ENCODE measurements around the gene NLRP3. TPM values are rescaled to one million over a fixed set of nuclear protein-coding genes. Genes with fewer than 3 reads are reported as not detected.
"Not testable (repeated sequence)": the region's sequence is repeated elsewhere in the genome, so short reads cannot be mapped to it uniquely, and the experiment has no call there.

NLRP3 gene
- total RNA-seq, 1 donor from 2014 or later, result 0.44 TPM

- CTCF ChIA-PET, result interaction anchor here (0.7 to 1.3 kb wide), 3 partner anchors 115 to 118 kb away, joined by 3 read pairs; no protein-coding TSS in a partner anchor
- TF ChIP-seq CTCF (IDR thresholded peaks at IDR 0.05), result no peak
- Mint-ChIP-seq H3K27ac (no peak overlapping the region), H3K36me3 (ENCODE audit: low read depth) (no peaks in the 10 kb centered on the region), H3K4me1 (peaks cover 7% of the 10 kb centered on the region), H3K27me3 (peaks cover 19% of the 10 kb centered on the region), H3K4me3 (no peak overlapping the region), H3K9me3 (peaks cover 3% of the 10 kb centered on the region)
- no peak for DNase-seq
- no peak for ATAC-seq (ENCODE audit: low read depth)
- intact Hi-C loops (cut with micrococcal nuclease), result loop anchor here (5.0 kb wide), 1 partner anchor 39 kb away; the partner anchor contains the start of gene ZNF496
- POLR2A ChIA-PET, result no interaction called here
These were observed 44.9 kb upstream of the NLRP3 start for GRCh38 chr1:247370786-247371732.

- POLR2A ChIA-PET, result no interaction called here
- H3K27me3 Mint-ChIP-seq, result peaks cover 18% of the 10 kb centered on the region
- H3K9me3 Mint-ChIP-seq, result no peaks in the 10 kb centered on the region
- no peak for TF ChIP-seq CTCF (IDR thresholded peaks at IDR 0.05)
- CTCF ChIA-PET, result interaction anchor here (0.9 to 4.4 kb wide), 8 partner anchors 10 to 206 kb away, joined by 3 to 149 read pairs (median 8); no protein-coding TSS in a partner anchor
- no peak overlapping the region for H3K27ac Mint-ChIP-seq
- DNase-seq, result no peak
- H3K4me1 Mint-ChIP-seq, result peaks cover 7% of the 10 kb centered on the region
- ATAC-seq (ENCODE audit: low read depth), result no peak
- no peaks in the 10 kb centered on the region for H3K36me3 Mint-ChIP-seq (ENCODE audit: low read depth)
- H3K4me3 Mint-ChIP-seq, result no peak overlapping the region
- intact Hi-C loops (cut with micrococcal nuclease), result loop anchor here (1.0 to 5.0 kb wide), 3 partner anchors 40 to 465 kb away; partner anchors contain the start of gene ZNF496
These were observed 44.1 kb upstream of the NLRP3 start for GRCh38 chr1:247371801-247372259.

- ATAC-seq (ENCODE audit: low read depth), result peak; percentile 87
- POLR2A ChIA-PET, result interaction anchor here (0.6 to 0.7 kb wide), 3 partner anchors 30 to 453 kb away, joined by 3 to 4 read pairs (median 4); no protein-coding TSS in a partner anchor
- peak; percentile 52 for DNase-seq
- no peaks in the 10 kb centered on the region for H3K36me3 Mint-ChIP-seq (ENCODE audit: low read depth)
- CTCF ChIA-PET, result interaction anchor here (0.7 to 4.4 kb wide), 12 partner anchors 8 to 466 kb away, joined by 3 to 149 read pairs (median 6); partner anchors contain the start of gene NLRP3
- peaks cover 7% of the 10 kb centered on the region for H3K4me1 Mint-ChIP-seq
- H3K27me3 Mint-ChIP-seq, result peaks cover 11% of the 10 kb centered on the region
- no peaks in the 10 kb centered on the region for H3K9me3 Mint-ChIP-seq
- H3K4me3 Mint-ChIP-seq, result peak overlapping the region; percentile 32
- intact Hi-C loops (cut with micrococcal nuclease), result loop anchor here (1.0 to 5.0 kb wide), 4 partner anchors 16 to 203 kb away; partner anchors contain the start of gene ZNF496
- no peak for TF ChIP-seq CTCF (IDR thresholded peaks at IDR 0.05)
- no peak overlapping the region for H3K27ac Mint-ChIP-seq
These were observed 42.2 kb upstream of the NLRP3 start for GRCh38 chr1:247373721-247374141.

- POLR2A ChIA-PET, result interaction anchor here (0.7 kb wide), 1 partner anchor 66 kb away, joined by 3 read pairs; no protein-coding TSS in a partner anchor
- H3K9me3 Mint-ChIP-seq; H3K4me1 Mint-ChIP-seq; ATAC-seq (ENCODE audit: low read depth); H3K36me3 Mint-ChIP-seq (ENCODE audit: low read depth); H3K27ac Mint-ChIP-seq; H3K4me3 Mint-ChIP-seq; DNase-seq: not testable (repeated sequence)
- intact Hi-C loops (cut with micrococcal nuclease), result loop anchor here (1.0 to 5.0 kb wide), 3 partner anchors 15 to 106 kb away; partner anchors contain the start of gene ZNF496
- CTCF ChIA-PET, result interaction anchor here (0.7 to 4.4 kb wide), 5 partner anchors 15 to 467 kb away, joined by 3 to 149 read pairs (median 3); no protein-coding TSS in a partner anchor
- peaks cover 11% of the 10 kb centered on the region for H3K27me3 Mint-ChIP-seq
These were observed 41.2 kb upstream of the NLRP3 start for GRCh38 chr1:247374651-247375334.

GRCh38 chr1:247375747-247376146, 40.2 kb upstream of the NLRP3 start:
- intact Hi-C loops (cut with micrococcal nuclease), result loop anchor here (2.0 kb wide), 1 partner anchor 107 kb away; no protein-coding TSS in a partner anchor
- no peak for ATAC-seq (ENCODE audit: low read depth)
- Mint-ChIP-seq H3K36me3 (ENCODE audit: low read depth) (no peaks in the 10 kb centered on the region), H3K27ac (no peak overlapping the region), H3K4me1 (peaks cover 7% of the 10 kb centered on the region), H3K9me3 (no peaks in the 10 kb centered on the region), H3K4me3 (no peak overlapping the region), H3K27me3 (peaks cover 12% of the 10 kb centered on the region)
- no peak for DNase-seq
- POLR2A ChIA-PET, result no interaction called here
- no peak for TF ChIP-seq CTCF (IDR thresholded peaks at IDR 0.05)
- CTCF ChIA-PET, result interaction anchor here (4.1 to 4.4 kb wide), 2 partner anchors 14 to 112 kb away, joined by 52 to 149 read pairs; no protein-coding TSS in a partner anchor

All from activated B cell treated with CpG ODN at 0.5 μM for 24 hours (primary cell).